ENCODE measurements around the gene NR2E1. TPM values are rescaled to one million over a fixed set of nuclear protein-coding genes. Genes with fewer than 3 reads are reported as not detected.

Gene NR2E1
- polyA plus RNA-seq, 1 donor, result not detected

DNA sequence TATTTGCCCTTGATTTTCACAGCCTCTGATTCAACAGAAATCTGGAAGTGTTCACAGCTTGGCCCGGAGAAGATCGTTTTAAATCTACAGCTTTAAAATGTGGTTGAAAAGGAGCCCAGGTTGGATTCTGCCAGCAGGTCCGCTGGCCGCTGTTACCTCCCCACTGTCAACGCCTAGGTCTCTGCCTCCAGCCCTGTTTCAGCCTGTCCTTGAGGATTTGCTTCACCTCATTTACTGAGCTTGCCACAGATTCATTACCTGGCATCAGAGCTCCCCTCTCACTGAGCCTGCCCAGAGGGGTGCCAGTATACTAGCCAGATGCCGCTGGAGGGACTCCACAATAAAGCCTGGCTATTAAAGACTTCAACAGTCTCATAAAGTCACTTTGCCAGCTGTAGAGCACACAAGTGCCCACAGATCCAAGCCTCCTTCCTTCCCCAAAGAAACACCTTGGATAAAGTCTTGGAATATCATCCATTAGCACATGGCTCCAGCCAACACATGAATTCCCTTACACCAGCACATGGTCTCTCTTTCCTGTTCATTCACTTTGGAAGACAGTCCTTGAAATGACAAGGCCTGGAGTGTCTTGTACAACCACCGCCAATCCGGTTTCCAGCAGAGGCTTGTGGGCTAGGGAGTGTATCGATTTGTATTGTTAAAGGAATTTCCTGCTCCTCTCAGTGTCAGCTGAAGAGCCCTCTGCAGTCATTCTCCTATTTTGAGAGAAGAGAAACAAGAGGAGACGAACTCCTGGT, 9.5 kb upstream of the NR2E1 start:
- DNase-seq (ENCODE audit: low read depth), result no peak

DNA sequence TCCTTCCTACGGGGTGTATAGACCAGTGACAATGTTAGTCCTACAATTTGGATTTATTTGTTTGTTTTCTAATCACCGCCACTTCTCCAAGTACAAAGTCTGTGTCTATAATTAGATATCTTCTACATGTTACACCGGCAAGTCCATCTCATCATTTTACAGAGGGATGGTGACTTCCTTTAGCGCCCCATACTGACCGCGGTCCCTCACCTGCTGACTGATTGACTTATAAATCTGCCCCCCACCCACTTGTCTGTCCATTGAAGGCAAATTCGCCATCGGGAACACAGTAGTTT, 8.9 kb upstream of the NR2E1 start:
- no peak for DNase-seq (ENCODE audit: low read depth)

DNA sequence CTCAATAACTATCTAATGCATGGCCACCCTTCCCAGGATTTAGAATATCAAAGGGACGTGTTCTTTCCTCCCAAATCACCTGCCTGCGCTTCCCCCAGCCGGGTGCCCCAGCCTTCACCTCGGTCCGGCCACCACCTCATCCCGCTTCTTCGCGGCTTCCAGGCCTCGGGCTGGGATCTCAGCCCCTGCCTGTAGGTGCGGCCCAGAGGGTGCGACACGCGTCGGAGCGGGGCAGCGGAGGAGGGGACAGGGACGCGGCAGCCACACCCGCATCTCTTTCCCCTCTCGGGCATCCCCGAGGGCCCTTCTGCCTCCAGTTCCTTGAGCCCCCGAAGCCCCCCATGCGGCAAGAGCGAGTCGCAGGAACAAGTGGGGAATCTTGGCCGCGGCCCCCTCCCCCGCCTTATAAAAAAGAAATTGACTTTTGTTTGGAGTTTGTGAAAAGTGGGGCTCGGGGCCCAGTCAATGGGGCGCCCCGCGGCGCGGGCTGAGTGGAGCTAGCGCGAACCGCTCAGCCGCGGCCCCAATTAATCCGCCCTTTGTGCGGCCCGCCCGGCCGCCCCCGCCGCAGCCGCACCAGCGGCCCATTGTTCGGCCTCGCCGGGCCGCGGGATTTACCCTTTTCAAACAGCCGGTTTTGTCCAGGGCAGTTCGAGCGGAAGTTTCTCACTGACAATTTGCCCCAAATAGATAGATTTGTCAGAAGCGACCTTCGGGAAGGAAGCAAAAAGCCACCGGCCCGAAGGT, 8.4 kb upstream of the NR2E1 start:
- DNase-seq (ENCODE audit: low read depth), result no peak

DNA sequence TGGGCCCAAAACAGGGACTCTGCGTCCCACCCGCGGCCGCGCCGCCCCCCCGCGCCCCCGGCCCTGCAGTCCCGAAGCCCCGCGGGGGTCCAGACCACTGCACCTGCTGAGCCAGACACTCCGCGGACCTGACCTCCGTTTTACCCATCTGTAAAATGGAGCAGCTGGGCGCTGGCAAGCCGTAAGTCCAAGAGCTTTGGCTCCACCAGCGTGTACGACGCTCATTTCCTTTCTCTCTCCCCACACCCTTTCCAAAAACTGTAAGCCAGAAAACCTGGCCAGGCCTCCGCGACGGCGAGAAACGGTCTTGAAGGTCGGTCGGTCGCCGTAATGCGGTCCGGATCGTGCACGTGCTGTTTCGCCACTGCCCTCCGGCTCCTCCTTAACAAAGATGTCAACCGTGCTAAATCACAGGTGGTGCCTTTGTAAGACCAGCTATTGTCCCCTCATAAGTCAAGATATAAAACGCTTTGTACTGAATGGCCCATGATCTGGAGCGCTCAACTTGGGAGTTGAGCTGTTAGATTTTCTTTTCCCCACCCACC, 7.8 kb upstream of the NR2E1 start:
- no peak for DNase-seq (ENCODE audit: low read depth)

DNA sequence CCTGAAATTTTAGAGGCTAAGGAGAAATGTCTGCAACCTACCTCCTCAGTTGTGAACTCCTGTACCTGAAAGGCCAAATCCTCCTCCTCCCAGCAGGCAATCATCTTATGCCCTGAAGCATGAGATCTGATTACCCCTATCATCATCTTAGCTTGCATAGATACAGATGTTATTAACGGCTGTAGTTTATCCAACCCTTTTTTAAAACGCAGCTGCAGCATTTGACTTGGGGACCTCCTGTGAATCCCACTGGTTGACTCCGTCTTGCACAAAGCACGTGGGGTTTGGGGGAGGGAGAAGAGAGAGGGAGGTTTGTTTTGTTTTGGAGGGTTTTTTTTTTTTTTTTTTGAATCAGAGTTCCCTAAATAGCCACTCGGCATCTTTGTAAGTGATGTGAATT, 5.8 kb upstream of the NR2E1 start:
- DNase-seq (ENCODE audit: low read depth), result no peak

DNA sequence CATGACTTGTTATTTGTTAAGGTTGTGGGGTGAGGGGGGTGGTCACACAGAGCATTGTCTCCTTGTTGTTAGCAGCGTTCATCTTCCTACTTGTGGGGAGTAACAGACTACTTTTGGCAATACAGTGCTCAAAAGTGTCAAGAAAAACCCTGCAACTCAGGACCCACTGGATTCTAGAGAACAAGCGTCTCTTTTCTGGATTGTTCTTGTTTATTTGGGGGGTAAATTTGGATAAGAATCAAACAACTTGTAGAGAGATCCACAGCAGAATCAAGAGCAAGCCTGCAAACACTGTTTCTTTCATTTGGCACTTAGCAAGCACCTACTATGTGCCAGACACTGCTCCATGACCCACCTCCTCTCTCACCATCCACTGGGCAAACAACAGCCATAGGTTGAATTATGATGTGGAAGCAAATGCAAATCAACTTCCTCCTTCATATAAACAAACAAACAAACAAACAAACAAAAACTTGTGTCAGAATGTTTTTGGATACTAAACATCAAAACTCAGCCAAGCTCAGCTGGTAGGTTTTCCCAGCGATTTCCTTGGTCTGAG, 4.0 kb upstream of the NR2E1 start:
- DNase-seq (ENCODE audit: low read depth), result no peak

DNA sequence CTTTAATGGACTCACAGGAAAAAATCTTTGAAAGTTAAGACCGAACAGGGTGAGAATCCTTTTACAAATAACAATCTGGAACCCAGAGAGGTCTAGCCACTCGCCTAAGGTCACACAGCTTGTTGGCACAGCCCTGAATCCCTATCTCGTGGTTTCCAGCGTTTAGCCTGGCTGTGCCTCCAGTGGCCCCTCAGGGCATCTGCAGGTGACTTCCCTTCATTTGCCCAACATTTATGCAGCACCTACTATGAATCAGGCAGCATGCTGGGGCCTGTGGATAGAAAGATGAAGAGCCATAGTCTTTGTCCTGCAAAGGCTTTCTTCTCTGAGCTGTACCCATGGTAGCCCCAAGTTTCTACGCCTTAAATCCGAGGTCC, 2.6 kb upstream of the NR2E1 start:
- no peak for DNase-seq (ENCODE audit: low read depth)

DNA sequence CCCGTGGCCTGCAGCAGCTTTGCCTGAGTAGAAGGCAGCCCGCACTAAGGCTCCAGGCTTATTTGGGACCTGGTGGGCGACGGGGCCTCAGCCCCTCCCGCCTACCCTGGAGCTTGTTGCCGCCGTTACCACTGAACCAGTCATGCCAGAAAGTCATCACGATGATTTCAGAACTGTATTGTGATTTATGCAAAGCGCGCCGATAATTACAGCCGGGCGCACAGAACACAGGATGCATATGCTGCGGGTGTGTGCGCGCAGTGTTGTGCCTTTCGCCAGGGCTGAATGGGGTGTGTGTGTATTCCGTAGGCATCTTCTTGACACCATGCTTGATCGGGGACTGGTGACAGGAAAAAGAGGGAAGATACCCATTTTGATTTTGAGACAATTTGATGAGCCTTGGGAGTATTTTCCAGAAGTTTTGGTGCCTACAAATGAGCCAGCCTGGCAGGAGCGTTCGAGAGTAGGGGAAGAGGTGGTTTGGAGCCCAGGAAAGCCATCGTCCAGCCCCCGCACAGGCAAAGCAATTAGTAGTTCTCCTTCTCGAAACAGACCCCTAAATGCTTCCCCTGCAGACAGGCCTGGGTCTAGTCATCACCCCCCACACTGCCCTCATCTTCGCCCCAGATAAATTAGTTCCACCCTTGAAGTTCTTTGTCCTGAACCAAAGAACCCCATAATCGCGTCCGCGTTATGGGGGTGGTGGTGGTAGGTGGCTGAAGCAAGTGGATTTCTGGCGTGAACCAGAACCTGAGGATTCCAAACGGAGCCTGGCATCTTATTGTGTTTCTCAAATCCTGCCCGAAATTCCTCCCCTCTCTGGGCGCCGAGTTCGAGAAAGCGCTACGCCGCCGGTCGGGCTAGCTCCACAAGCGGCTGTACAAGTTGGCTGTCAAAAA, 1.9 kb upstream of the NR2E1 start:
- DNase-seq (ENCODE audit: low read depth), result no peak

DNA sequence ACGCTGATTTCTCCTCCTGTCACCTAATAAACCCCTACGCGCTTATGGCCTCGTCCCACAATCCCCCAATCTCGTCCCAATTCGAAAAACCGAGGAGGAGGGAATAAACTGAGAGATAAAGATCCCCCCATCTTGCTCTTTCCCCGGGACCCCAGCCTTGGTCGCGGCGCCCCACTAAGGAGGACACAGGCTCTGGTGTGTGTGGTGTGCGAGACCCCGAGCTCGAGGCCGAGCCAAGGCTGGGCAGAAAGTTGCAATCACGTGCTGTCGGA, 1.3 kb upstream of the NR2E1 start:
- no peak for DNase-seq (ENCODE audit: low read depth)

DNA sequence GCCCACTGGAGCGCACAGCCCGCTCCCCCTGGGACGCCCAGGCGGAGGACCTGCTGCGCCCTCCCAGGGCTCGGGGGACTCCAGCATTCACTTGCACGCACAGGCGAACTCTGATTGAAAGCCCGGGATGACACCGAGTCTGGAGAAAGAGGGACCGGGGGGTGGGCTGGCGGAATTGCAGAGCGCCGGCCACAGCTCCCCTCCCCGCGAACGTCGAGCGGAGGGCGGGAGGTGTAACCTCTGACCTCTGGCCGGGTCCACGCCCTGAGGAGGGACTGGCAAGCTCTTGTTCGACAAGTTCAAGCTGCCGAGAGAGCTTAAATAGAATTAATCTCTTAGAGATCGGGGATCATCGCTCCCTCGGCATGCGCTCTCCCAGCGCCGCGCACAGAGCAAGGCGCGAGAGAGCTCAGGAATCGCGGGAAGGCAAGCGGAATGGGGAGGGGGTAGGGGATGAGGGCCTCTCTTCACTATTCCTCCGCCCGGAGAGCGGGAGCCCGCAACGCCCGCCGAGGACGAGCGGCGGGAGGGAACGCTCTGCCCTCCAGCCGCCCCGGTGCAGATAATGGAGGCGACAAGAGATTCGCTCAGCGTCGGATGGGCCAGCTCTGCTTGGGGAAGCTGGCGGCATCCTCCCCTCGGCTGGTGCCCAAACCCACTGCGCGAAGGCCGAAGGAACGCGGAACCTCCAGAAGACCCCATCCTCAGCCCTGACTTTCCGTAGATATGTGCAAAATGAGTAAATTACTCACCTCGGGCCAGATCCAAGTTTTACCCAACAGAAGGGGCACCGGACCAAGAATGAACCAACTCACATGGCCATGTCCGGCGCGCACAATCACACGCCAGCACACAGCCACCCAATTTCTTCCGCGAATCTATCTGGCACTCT, 761 bp upstream of the NR2E1 start:
- no peak for DNase-seq (ENCODE audit: low read depth)

DNA sequence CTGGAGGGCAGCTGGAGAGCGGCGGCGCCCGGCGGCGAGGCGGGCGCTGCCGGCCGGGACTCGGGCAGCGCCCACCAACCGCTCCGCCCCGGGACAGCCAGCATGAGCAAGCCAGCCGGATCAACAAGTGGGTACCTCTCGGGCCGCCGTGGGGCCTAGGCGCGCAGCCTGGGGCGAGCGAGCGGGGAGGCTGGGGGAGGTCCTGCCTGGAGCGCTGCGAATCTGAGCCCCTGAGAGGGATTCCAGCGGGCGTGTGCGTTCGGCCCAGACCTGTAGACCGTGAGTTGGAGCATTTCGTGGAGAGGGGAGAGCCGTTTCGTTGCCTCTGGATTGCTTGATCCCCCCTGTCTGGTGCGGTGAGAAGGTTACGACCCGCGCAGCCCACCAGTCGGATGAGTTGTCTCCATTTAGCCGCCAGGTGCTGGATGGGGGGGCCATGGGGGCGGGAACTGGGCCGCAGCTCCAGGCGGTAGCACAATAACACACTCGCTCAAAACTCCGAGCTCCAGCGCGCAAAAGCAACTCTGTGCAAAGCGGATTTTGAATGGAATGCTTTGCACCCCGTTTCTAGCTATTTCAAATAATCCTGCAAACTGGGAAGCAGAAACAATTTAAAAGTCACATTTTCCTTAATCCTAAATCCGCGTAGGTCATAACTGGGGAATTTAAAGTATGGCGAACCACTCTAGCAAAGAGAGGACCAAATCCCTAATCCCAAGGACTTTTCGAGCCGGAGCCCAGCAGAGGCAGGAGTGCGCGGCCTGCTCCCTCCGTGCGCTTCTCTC, 1.0 kb downstream of the NR2E1 start:
- DNase-seq (ENCODE audit: low read depth), result no peak

DNA sequence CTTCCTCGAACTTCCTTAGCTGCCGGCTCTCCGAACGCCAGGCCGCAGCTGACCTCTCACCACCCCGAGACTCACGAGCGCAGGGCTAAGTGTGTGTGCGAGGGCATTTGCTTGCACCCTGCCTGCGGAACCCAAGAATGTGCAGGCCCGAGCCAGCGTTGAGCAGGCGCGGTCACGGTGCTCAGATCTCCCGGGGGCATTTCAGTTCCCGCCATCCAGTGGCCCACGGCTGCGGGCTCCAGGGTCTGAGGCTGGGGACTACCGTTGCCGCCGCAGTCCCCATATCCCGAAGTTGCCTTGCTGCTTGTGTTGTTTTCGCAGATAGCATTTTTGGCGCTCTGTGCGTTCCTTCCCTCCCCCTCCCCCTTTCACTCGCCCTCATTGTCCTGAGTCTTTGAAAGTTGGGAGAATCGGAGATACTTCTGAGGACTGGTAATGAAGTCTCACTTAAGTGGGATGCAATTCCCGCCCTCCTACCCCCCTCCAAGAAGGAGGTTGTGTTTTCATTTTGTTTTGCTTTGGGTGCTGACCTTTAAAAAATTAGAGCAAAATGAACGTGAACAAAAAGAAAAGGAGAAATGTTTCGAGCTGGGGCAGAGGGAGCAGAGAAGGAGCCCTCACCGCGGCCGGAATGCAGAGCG, 1.7 kb downstream of the NR2E1 start:
- DNase-seq (ENCODE audit: low read depth), result no peak

DNA sequence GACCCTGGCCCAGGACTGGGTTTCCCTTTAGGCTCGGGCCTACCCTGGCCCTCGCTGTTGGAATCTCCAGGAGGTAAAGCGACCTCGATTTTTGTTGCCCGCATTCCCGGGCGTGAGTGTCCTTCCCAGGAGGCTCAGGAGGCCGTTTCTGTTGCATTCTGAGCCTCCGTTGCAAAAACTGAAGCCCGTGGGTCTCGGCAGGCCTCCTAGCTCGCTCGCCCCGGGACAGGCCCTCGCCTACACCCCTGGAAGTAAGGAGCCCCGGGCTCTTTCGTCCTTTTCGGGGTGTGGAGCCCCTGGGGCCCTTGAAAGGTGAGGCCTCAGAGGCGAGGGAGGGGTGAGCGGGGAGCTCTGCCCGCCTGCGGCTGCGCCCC, 2.3 kb downstream of the NR2E1 start:
- no peak for DNase-seq (ENCODE audit: low read depth)

DNA sequence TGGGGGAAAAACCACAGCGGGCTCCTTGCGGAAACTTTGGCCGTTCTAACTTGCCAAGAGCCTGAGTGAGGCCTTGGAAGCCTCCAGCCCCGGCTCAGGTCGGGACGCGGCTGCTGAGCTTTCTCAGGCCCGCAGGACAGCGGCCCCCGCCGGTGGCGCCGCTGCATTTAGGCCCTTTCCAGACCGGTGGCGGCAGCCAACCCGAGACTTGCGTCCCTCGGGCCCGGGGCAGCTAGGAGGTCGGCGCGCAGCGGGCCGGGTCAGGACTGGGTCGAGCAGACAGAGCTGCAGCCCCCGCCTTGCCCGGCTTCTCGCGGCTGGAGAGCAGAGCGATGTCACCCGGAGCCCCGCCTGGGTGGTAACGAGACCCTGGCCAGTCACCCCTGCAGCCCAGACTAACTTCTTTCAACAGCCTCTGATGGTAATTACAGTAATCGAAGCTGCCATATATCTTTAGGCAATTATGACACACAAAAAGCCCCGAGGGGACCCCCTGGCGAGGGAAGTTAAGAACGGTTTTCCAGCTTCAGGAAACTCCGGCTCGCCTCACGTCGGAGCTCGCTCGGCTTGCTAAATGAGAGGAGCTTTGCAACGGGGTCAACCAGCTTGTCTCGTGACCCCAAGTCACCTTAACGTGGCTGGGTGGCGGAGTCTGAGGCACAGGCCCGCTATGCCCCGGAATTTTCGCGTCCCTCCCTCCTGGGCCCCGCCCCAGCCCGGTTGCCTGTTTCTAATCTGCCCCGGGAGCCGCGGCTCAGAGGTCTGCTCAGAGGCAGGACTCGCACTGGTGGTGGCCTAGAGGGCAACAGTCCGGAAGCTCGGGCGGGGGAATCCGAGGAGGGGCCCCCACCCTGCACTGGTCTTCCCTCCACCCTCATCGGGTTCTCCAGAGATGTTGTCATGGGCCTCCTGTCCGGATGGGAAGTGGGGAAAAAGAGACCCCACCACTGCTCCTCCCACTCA, 3.0 kb downstream of the NR2E1 start:
- no peak for DNase-seq (ENCODE audit: low read depth)

DNA sequence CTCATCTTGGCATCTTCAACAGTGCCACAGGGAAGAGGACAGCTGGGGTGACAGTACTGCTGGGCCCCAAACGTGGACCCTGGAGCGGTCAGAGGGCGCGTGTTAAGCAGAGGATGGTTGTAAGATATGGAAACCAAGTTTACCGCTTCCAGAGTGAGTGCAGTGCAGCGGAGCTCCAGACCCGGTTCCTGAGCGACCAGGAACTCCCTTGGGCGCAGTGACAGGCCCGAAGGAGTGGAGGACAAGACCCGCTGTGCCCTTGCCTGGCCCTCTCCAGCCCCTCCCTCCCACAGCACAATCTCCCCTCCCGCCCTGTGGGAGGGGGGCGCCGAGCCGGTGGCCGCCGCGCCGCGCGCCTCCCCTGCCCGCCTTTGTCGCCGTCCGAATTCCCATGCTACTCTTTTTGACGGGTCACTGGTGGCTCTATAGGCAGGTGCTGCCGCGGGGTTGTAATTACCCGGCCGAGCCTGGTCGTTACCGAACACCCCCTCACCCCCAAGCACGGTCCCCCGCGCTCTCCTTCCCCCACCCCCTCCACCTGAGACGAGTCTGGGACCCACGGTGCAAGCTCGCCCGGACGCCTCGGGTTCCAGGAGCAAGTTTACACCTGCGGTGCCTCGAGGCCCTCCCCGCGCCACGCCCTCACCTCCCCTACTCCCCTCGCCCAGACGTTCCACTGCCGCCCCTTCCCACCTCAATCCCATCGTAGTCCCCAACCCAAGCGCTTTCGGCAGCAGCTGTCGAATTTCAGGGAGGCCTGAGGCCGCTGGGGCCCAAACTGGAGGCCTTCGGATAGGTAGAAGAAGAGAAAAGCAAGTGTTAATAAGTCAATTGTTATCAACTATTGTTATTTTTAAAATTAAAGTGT, 3.9 kb downstream of the NR2E1 start:
- DNase-seq (ENCODE audit: low read depth), result no peak

DNA sequence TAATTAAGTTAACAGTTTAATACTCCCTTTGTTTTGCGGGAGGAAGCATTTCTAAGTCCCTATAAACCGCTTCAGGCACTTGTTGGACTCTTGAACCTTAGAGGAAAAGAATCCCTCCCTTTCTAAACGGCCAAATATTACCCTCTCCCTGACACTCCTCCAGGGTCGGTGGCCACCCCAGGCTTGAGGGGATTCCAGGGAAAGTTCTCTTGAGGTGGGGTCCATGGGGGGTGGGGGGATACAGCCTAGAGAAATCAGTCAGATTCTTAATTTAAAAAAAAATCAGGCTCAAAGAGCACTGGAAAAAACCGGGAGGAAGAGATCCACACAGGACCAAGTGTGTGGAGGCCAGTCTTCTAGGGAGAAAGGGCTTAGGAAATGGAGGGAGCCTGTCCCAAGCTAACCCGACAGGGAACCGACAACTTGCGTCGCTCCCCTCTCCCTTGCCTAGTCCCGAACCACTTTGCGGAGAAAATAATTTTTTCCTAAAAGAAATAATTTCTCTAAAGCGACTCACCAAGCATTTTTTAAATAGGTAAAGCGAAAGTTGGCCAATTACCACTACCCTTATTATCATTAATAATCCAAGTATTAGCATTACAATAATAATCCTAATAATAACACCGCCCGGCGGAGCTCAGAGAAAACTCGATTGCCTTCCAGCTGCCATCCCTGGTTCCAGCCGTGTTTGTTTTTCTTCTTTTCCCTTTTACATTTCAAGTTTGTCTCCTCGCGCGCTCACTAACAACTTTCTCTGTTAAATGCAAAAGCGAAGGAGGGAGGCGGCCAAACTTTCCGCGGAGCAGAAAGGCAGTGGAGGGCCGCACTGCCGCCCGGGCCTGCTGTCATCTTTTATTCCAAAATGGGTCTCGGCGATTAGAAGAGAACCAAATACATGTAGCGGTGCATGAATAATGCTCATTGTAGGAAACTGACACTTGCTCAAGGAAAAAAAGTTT, 4.8 kb downstream of the NR2E1 start:
- DNase-seq (ENCODE audit: low read depth), result no peak

All from forelimb muscle (tissue), 1 donor.